ACHN (cell line): ENCODE measurements around the gene LEFTY2.
A peak's percentile ranks its signal among the peaks of the same experiment; 100 is the strongest.
"Not testable (repeated sequence)": the region's sequence is repeated elsewhere in the genome, so short reads cannot be mapped to it uniquely, and the experiment has no call there.

Experiments
- DNase-seq: peaks from one replicate; pipeline ENCODE4 v3.0.0-alpha.2; 2015
- in situ Hi-C: cut with HindIII; loops from 2 replicates; pipeline ENCODE4 v1.10.0; 2017; ENCODE audit warnings: low sequenced_read_pairs, low pct_ligation_motif_present, low pct_unique_long_range_greater_than_20kb

LEFTY2 gene

GRCh38 chr1:225936523-225936922 lies 4.5 kb downstream of the LEFTY2 start:
- no peak for DNase-seq
- in situ Hi-C loops, result no loop called here

GRCh38 chr1:225936086-225936485 lies 4.9 kb downstream of the LEFTY2 start:
- in situ Hi-C loops, DNase-seq: not testable (repeated sequence)

- in situ Hi-C loops, result no loop called here
These were observed 6.3 kb downstream of the LEFTY2 start for GRCh38 chr1:225934711-225935110.

DNA sequence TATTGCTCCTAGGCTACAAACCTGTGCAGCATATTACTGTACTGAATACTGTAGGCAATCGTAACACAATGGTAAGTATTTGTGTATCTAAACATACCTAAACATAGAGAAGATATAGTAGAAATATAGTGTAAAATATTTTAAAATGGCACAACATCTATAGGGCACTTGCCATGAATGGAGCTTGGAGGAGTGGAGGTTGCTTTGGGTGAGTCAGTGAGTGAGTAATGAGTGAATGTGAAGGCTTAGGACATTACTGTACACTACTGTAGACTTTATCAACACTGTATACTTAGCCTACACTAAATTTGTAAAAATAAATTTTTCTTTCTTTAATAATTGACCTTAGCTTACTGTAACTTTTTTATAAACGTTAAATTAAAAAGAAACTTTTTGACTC lies 7.9 kb downstream of the LEFTY2 start:
- in situ Hi-C loops, result no loop called here
- peak; percentile 37 for DNase-seq

More at GRCh38 chr1:225934711-225935110, 6.3 kb downstream of the LEFTY2 start:
- DNase-seq, result no peak

GRCh38 chr1:225931270-225932136 lies 9.5 kb downstream of the LEFTY2 start:
- in situ Hi-C loops, result no loop called here

GRCh38 chr1:225930566-225930965 lies 10.5 kb downstream of the LEFTY2 start:
- in situ Hi-C loops, result no loop called here

More at GRCh38 chr1:225931270-225932136, 9.5 kb downstream of the LEFTY2 start:
- DNase-seq, result no peak

DNA sequence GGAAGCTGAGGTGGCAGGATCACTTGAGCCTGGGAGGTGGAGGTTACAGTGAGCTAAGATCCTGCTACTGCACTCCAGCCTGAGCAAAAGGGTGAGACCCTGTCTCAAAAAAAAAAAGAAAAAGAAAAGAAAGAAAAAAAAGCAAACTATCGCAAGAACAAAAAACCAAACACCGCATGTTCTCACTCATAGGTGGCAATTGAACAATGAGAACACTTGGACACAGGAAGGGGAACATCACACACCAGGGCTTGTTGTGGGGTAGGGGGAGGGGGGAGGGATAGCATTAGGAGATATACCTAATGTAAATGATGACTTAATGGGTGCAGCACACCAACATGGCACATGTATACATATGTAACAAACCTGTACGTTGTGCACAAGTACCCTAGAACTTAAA lies 11.6 kb downstream of the LEFTY2 start:
- DNase-seq, in situ Hi-C loops: not testable (repeated sequence)

More at GRCh38 chr1:225930566-225930965, 10.5 kb downstream of the LEFTY2 start:
- DNase-seq, result no peak

DNA sequence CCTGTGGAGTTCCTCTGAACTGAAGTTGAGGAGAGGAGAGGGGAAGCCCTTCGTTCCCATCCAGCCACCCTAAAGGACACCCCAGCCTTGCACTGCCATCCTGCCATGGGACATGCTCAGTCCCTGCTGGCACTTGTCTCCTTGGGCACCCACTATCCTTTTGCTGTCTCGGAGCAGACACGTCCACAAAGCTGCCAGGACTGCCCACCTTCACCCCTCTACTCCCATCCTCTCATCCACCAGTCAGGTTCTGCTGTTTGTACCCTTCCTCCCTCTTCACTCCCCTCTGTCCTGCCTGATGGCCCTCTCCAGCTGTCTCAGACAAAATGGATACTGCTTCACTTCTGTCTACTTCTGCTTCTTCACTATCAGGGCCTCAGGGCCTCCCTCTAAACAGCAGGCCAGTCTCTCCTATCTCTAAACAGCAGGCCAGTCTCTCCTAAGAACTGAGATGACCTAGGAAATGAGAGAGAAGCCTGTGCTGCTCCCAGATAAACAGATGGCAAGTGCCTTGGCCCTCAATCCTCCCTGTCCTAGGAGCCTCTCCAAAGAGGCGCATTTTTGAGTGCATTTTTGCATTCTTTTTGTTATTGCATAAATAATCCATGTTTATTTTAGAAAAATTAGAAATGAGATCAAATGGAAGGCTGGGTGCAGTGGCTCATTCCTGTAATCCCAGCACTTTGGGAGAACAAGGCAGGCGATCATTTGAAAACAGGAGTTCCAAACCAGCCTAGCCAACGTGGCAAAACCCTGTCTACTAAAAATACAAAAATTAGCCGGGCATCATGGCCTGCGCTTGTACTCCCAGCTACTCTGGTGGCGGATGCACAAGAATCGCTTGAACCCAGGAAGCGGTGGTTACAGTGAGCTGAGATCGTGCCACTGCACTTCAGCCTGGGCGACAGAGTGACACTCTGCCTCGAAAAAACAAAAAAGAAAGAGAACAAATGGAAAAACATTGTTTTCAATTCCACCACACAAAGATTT lies 12.5 kb downstream of the LEFTY2 start:
- no peak for DNase-seq
- in situ Hi-C loops, result no loop called here

- in situ Hi-C loops, result no loop called here
- DNase-seq, result no peak
These were observed 14.4 kb downstream of the LEFTY2 start for GRCh38 chr1:225926551-225927113.

DNA sequence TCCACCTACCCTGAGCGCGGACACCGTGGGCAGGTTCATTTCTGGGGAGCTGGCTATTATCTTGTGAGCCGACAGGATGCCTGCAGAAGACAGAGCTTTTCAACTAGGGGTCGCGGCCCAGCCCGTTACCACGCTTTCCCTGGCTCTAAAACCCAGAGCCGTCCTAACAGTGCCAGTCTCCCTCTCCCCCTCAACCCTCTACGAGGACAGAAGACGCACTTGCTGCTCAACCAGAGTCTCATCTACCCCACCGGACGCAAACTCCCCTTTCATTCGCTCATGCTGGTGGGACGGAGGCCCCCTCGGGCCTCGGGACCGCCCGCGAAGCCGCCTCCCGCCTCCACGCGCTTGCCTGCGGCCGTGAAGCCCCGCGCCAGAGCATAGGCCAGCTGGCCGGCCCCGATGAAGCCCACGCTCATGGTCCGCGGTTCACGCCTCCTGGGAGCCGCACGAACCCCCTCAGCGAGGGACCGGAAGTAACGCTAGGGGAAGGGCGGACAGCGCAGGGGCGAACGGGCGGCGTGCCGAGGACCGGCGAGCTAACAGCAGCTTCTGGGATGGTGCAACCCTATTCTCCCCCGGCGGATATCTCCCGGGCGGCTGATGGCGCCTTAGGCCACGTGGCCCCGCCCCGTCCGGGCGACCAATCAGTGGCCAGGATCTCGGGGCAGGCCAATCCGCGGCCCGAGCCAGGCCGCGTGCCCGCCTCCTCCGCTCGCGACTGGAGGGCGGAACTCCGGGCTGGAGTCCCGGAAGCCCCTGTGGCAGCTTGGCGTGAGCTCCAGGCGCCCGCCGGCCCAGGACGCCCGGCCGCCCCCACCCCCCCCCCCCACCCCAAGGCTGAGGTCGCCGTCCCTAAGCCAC lies 17.1 kb downstream of the LEFTY2 start, which contains the start of gene PYCR2:
TSS of gene PYCR2 (minus strand) at position 559 of the 864 bp plus-strand sequence. CDS start at position 419, 140 bp downstream.
- peak; percentile 97 for DNase-seq
- in situ Hi-C loops, result no loop called here

- in situ Hi-C loops, result no loop called here
- DNase-seq, result no peak
These were observed 17.7 kb downstream of the LEFTY2 start for GRCh38 chr1:225923381-225923691.

DNA sequence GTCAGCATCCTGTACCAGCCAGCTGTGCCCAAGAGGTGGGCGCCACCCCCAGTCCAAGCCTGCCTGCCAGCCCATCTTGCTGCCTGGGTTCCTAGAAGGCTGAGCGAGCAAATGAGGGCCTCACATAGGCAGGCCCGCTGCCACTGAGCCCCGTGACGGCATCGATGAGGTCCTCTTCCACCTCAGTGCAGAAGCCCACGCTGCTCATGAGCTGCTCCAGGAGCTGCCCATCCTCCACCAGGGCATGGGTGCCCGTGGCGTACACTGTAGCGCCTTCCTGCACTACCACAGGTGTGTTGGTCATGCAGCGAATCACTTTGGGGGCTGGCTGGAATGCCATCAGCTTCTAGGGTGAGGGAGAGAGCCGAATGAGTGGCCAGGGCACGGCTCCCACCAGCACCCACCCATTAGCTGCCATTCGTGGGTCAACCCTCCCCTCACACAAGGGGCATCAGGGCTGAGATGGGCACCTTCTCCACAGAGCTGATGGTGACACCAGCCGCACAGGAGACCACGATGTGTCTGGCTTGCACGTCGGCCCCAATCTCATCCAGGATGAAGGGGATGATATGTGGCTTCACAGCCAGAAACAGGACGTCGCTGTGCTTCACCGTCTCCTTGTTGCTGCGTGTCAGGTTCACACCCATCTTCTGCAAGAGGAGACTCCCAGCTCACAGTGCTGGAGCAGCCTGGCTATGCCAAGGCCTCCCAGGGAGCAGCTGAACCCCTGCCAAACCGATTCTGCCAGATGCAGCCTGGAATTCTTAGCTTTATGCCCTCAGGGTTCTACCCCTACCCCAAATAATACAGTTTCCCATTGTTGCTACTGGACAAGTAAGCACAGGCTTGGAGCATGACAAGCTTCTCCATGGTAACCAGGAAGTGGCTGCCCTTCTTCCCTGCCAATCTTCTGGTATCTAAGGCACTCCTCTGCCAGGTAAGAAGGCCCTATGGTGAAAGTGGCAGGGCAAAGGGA lies 19.0 kb downstream of the LEFTY2 start:
- in situ Hi-C loops, result no loop called here
- DNase-seq, result no peak

GRCh38 chr1:225919906-225920305 lies 21.1 kb downstream of the LEFTY2 start:
- no peak for DNase-seq
- in situ Hi-C loops, result no loop called here

DNA sequence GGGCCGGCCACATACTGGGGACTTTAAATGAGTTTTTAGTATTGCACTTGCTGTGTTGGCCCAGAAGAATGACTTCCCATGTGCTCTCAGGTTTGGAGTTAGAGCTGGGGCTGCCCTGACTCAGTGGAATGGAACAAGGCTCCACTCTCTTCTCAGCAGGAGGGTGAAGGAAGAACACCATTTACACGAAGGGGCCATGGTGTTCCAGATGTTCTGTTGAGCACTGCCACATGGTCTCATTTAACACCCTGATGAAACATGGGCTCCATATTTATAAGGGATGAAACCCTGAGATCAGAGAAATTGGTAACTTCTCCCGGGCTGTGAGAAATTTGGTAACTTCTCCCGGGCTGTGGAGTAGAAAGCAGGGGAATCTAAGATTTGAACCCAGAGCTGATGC lies 22.7 kb downstream of the LEFTY2 start:
- DNase-seq, result no peak
- in situ Hi-C loops, result no loop called here

DNA sequence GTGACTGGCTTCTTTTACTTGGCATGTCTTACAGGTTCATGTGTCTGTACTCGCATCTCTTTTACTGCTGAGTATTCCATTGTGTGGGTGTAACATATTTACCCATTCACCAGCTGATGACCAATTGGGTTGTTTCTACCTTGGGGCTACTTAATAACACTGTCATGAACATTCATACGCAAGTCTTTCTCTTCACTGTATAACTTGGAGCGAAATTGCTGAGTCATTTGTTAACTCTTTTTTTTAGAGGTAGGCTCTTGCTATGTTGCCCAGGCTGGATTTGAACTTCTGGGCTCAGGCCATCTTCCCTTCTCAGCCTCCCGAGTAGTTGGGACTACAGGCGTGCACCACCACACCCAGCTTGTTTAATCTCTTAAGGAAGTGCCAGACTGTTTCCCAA lies 23.5 kb downstream of the LEFTY2 start:
- in situ Hi-C loops, result no loop called here
- DNase-seq, result no peak

DNA sequence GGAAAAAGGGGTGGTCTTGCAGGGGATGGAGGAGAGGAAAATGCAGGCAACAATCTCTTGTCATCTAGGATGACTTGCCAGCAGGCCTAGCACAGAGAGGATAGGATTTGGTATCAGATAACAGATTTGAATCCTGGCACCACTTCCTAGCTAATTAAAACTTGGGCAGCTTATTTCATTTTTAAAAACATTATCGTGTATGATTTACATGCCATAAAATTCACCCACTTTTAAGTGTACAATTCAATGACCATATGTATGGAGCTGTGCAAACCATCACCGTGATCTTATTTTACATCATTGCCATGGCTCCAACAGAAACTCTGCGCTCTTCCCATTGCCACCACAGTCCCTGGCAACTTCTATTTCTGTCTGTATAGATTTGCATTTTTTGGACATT lies 23.9 kb downstream of the LEFTY2 start:
- no peak for DNase-seq
- in situ Hi-C loops, result no loop called here

DNA sequence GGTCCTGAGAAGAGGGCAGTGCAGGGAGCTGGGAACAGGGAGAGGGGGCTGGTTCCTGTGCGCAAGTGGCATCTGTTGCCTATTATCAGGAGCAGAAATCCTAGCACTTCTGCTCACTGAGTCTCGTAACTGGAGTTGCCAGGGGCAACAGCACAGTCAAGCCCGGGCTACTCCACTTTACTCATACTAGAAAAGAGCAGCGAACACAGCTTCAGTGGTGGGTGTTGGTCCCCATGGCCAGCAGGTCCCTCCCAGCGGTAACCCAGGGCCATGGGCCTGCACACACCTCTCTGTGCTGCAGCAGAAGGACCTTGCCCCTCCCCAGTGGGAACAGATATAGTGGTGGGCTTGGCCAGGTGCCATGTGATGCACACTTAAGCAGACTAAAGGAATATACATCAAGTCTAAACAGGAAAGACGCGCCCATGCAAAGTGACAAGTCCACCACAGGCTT lies 25.5 kb downstream of the LEFTY2 start:
- in situ Hi-C loops, result no loop called here
- DNase-seq, result no peak
